SJCRH30 (cell line): ENCODE measurements around the gene FAAP100. TPM values are rescaled to one million over a fixed set of nuclear protein-coding genes. Genes with fewer than 3 reads are reported as not detected.

Source experiments
- DNase-seq, 2 experiments: peaks; one replicate each; pipeline ENCODE4 v3.0.0-alpha.2; 2015 to 2020
- H3K27ac ChIP-seq: fragments of 250-450 bp; sonication (Bioruptor Pico); 2 replicates; pipeline ENCODE4 v1.5.1; 2020; ENCODE audit warnings: mild to moderate bottlenecking, moderate library complexity
- H3K27me3 ChIP-seq: fragments of 250-450 bp; sonication (Bioruptor Pico); 2 replicates; pipeline ENCODE4 v1.5.1; 2020; ENCODE audit warnings: mild to moderate bottlenecking, moderate library complexity
- H3K36me3 ChIP-seq: fragments of 250-450 bp; sonication (Bioruptor Pico); 2 replicates; pipeline ENCODE4 v1.5.1; 2020; ENCODE audit warnings: mild to moderate bottlenecking, moderate library complexity
- H3K4me1 ChIP-seq: fragments of 250-450 bp; sonication (Bioruptor Pico); 2 replicates; pipeline ENCODE4 v1.5.1; 2020; ENCODE audit warnings: mild to moderate bottlenecking, moderate library complexity
- H3K4me3 ChIP-seq: fragments of 250-450 bp; sonication (Bioruptor Pico); 2 replicates; pipeline ENCODE4 v1.5.1; 2020; ENCODE audit warnings: mild to moderate bottlenecking, moderate library complexity
- H3K9me3 ChIP-seq: fragments of 250-450 bp; sonication (Bioruptor Pico); replicated peaks from 2 replicates; pipeline ENCODE4 v1.5.1; 2020; ENCODE audit warnings: mild to moderate bottlenecking, moderate library complexity
- total RNA-seq: library from RNA; depleted of rRNA; stranded (reverse); fragments of >200 nt; shearing (Covaris generic); gene quantifications from 2 replicates; pipeline ENCODE4 v1.2.3, GENCODE V29; 2014; rRNA removed

FAAP100 gene
- total RNA-seq, 1 experiment from 2014 or later, result 60.7 TPM

- H3K4me3 ChIP-seq, result no peak overlapping the region
- H3K4me1 ChIP-seq, result peaks cover 26% of the 10 kb centered on the region
- H3K9me3 ChIP-seq, result no peaks in the 10 kb centered on the region
- H3K27me3 ChIP-seq, result no peaks in the 10 kb centered on the region; the same call in 1 of the 2 replicates
- no peaks in the 10 kb centered on the region for H3K36me3 ChIP-seq
- DNase-seq, result no peak
- no peak overlapping the region for H3K27ac ChIP-seq
Measured at GRCh38 chr17:81493198-81494038, 58.7 kb downstream of the FAAP100 start.

GRCh38 chr17:81492706-81493105, 59.4 kb downstream of the FAAP100 start:
- no peaks in the 10 kb centered on the region for H3K9me3 ChIP-seq
- H3K27ac ChIP-seq, result no peak overlapping the region
- no peaks in the 10 kb centered on the region for H3K36me3 ChIP-seq
- no peaks in the 10 kb centered on the region; the same call in 1 of the 2 replicates for H3K27me3 ChIP-seq
- no peak overlapping the region for H3K4me3 ChIP-seq
- peaks cover 26% of the 10 kb centered on the region for H3K4me1 ChIP-seq
- DNase-seq, result no peak

- no peak overlapping the region for H3K27ac ChIP-seq
- no peak for DNase-seq
- peaks cover 26% of the 10 kb centered on the region for H3K4me1 ChIP-seq
- no peaks in the 10 kb centered on the region; the same call in 1 of the 2 replicates for H3K27me3 ChIP-seq
- no peaks in the 10 kb centered on the region for H3K9me3 ChIP-seq
- H3K36me3 ChIP-seq, result no peaks in the 10 kb centered on the region
- no peak overlapping the region for H3K4me3 ChIP-seq
Measured at GRCh38 chr17:81492202-81492601, 60.0 kb downstream of the FAAP100 start.

- Histone ChIP-seq H3K9me3 (no peaks in the 10 kb centered on the region), H3K27me3 (no peaks in the 10 kb centered on the region; the same call in 1 of the 2 replicates), H3K36me3 (no peaks in the 10 kb centered on the region), H3K4me3 (no peak overlapping the region), H3K4me1 (peaks cover 29% of the 10 kb centered on the region), H3K27ac (no peak overlapping the region)
- DNase-seq, result peak; percentile 69 to 79
Measured at GRCh38 chr17:81491761-81492160, 60.4 kb downstream of the FAAP100 start.

- H3K36me3 ChIP-seq, result no peaks in the 10 kb centered on the region
- H3K4me1 ChIP-seq, result peaks cover 35% of the 10 kb centered on the region
- no peaks in the 10 kb centered on the region for H3K9me3 ChIP-seq
- H3K27me3 ChIP-seq, result no peaks in the 10 kb centered on the region; the same call in 1 of the 2 replicates
- peak; percentile 81 to 82 for DNase-seq
- H3K27ac ChIP-seq, result no peak overlapping the region
- H3K4me3 ChIP-seq, result no peak overlapping the region
Measured at GRCh38 chr17:81491181-81491581, 61.0 kb downstream of the FAAP100 start.

- peaks cover 39% of the 10 kb centered on the region for H3K4me1 ChIP-seq
- no peaks in the 10 kb centered on the region; the same call in 1 of the 2 replicates for H3K27me3 ChIP-seq
- H3K9me3 ChIP-seq, result no peaks in the 10 kb centered on the region
- no peak overlapping the region for H3K4me3 ChIP-seq
- H3K27ac ChIP-seq, result no peak overlapping the region
- DNase-seq, result no peak
- no peaks in the 10 kb centered on the region for H3K36me3 ChIP-seq
Measured at GRCh38 chr17:81489998-81490992, 61.9 kb downstream of the FAAP100 start.

Other genes starting within 250 kb of the FAAP100 start
- gene BAHCC1, start 156.9 kb downstream of the FAAP100 start, total RNA-seq, result 17.4 and 20.0 TPM in 2 replicates
- 2,768 and 3,121 TPM in 2 replicates for gene ACTG1, start 39.6 kb downstream of the FAAP100 start, total RNA-seq
- 0.43 and 0.61 TPM in 2 replicates for gene FSCN2, start 24.0 kb downstream of the FAAP100 start, total RNA-seq
- 118 and 131 TPM in 2 replicates for gene NPLOC4, start 84.8 kb upstream of the FAAP100 start, total RNA-seq
- 0.25 and 0.49 TPM in 2 replicates for gene TSPAN10, start 84.8 kb upstream of the FAAP100 start, total RNA-seq
- gene PDE6G, start 104.2 kb upstream of the FAAP100 start, total RNA-seq, result 0.13 and 0.34 TPM in 2 replicates
- gene OXLD1, start 114.3 kb upstream of the FAAP100 start, total RNA-seq, result 26.7 and 28.4 TPM in 2 replicates
- gene CCDC137, start 114.4 kb upstream of the FAAP100 start, total RNA-seq, result 50.3 and 52.8 TPM in 2 replicates
- 83.7 and 89.9 TPM in 2 replicates for gene ARL16, start 131.4 kb upstream of the FAAP100 start, total RNA-seq
- gene HGS, start 131.7 kb upstream of the FAAP100 start, total RNA-seq, result 88.6 and 103 TPM in 2 replicates
- 93.7 and 128 TPM in 2 replicates for gene MRPL12, start 151.0 kb upstream of the FAAP100 start, total RNA-seq
- gene SLC25A10, start 159.9 kb upstream of the FAAP100 start, total RNA-seq, result 33.2 and 34.8 TPM in 2 replicates